CD4-positive, alpha-beta T cell treated with Interleukin-4 for 4 hours (primary cell): ENCODE results near the gene HES7.

Source experiments
- DNase-seq: peaks from one replicate; pipeline ENCODE4 v3.0.0-alpha.2; 2020

HES7 gene

DNA sequence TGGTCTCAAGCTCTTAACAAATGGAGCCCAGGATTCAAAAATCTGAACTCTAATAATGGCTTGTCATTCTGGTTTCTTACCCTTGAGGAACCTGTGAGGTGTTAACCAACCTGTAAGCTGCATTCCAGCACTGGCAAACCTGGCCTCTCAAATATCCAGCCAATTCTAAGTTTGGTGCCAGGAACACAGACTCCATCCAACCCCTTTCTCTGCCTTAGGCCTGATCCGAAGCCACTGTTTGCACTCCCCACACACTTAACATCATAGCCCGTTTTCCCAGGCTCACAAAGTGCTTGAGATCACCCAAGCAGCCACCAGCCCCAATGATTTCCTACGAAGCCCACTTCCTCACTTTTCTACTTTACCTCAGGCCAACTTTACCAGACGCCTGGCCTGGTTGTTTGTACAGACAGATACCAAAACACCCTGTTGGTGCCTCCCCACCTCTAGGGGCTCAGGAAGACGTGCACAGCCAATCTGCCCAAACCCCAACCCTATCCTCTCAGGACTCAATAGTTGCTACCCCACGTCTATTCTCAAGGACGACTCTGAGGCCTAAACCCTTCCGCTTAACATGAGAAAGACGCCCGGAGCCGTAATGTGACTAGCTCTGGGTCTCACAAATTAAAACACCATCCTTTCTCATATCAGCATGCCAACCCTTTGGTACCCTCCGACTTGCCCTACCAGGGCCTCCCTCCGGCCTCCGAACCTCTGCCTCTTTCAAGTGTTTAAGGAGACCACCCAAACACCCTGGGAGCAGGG lies 31.5 kb upstream of the HES7 start:
- no peak for DNase-seq

DNA sequence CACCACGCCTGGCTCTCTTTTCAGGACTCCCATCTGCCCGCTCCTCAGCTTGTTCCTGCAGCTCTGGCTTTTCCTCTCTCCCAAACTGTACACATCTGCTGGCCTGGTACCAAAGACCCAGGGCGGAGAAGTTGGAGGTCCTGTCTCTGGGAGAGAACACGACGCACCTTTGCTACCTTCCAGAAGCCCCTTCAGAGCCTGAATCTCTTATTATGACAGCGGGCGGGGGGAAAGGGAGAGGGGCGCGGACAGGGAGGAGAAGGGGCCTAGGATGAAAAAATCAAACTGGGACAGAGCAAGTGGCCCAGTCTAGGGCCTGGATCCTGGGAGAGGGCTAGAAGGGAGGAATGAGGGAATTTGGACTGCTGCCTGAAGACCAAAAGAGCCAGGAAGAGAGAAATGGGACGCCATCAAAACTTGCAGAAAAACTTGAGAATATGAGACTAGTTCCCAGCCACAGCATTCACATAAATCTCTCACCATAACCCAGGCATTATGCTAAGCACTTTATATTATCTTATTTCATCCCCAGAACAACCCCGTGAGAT lies 30.8 kb upstream of the HES7 start:
- no peak for DNase-seq

DNA sequence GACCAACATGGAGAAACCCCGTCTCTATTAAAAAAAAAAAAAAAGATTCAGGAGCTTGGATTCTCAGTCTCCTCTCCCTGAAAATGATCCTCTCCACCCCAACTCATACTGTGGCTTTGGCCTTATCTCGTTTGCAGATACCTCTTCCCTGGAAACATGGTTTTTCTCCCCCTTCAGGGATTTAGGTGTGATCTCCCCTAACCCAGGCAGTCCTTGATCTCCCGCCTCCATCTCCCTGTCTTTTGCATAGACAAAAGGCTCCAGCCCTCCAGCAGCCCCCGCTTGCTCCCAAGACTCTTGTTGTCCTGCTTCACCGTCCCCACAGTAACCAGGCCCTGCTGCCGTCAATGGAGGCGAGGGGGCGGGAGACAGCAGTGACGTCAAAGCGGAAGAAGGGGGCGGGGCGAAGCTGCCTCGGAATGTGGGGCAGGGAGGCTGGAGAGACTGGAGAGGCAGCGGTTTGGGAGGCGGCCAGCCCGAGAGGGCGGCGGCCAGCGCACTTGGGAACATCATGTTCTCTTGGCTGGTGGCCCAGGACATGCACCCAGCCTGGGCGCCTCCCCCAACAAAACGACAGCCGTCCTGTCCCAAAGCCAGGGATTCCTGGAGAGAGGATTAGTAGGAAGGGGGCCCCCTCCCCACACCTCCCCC lies 30.2 kb upstream of the HES7 start:
- DNase-seq, result peak; percentile 79

DNA sequence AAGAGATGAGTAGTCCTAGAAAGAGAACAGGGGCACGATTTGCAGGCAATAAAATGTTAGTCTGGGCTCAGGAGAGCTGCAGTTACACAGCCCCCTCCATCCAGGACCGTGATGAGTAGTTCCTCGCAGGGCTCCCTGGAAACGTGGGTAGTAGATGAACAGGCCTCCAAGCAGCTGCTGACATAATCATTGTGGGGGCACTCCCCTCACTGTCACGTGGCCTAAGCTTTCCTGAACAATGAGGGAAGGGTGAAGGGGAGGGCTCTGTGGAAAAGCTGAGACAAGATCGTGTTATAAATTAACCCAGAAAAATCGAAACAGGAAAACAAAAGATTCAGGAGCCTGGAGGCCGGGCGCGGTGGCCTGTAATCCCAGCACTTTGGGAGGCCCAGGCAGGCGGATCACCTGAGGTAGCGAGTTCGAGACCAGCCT lies 29.6 kb upstream of the HES7 start:
- no peak for DNase-seq

DNA sequence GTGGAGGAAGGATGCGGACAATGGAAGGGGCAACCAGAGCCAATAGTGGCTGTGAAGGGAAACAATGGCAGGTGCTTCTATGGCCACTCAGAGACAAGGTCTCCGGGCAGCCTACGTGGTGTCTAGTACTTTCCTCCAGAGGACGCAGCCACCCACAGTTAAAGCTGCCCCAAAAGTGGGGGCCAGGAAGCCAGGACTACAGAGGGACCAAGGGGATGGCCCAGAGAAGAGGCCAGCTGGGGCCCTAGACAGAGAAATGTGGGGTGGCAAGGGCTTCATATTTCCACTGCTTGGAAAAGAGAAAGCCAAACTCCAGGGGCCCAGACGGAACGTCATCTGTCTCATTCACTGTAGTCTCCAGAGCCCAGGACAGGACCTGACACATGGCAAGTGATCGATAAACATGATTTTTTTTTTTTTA lies 29.1 kb upstream of the HES7 start:
- DNase-seq, result no peak

DNA sequence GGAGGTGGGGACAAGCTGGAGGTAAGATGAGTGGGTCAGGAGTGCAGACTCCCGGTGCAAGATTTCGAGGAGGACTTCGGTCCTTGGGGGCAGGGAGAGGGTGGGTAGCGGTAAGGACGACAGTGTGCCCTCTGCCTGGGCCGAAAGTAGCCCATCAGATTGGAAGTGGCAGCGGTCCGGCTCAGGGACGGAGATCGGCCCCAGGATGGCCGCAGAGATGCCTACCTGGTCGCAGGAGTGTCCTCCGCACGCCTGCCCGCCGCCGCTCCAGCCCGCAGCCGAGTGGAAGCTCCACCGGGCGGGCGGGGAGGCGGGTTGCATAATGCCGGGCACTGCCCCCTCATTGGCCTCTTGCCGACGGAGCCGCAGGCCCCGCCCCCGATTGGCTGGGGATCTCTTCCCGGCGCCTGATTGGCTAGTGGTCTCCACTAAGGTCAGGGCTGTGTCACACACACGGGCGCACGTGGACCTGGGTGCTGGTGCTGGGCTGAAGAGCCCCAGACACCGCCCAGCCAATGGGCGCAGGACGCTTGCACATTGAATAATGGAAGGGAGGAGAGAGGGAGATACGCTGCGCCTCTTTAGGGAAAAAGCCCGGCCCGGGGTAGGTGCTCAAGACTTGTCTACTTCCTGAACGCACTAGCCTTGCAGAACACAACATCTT lies 28.3 kb upstream of the HES7 start, which contains the start of gene PER1:
Gene PER1 (minus strand): TSS at position 293 of the 664 bp plus-strand sequence. CDS start 1,698 bp downstream, outside the sequence.
- peak; percentile 90 for DNase-seq

DNA sequence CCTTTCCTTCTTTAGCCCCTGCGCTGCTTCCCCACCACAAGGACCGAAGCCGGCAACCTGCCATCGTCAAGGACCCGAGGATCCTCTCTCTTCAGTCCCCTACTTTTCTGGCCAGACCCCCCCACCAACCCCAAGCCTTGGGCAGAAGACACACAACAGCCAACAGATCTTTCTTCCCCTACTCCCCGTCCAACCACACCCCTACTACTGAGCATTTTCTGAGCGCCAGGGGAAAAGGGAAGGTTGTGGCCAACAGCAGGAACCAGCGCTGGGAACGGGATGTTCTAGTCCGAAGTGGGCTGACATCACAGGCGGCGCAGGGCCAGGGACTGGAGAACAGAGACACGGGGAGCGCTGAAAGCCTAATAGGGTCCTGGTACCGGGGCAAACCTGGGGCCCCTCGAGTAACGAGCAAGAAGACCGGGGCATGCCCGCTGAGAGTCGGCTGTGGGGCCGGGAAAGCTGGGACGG lies 27.8 kb upstream of the HES7 start:
- DNase-seq, result no peak

DNA sequence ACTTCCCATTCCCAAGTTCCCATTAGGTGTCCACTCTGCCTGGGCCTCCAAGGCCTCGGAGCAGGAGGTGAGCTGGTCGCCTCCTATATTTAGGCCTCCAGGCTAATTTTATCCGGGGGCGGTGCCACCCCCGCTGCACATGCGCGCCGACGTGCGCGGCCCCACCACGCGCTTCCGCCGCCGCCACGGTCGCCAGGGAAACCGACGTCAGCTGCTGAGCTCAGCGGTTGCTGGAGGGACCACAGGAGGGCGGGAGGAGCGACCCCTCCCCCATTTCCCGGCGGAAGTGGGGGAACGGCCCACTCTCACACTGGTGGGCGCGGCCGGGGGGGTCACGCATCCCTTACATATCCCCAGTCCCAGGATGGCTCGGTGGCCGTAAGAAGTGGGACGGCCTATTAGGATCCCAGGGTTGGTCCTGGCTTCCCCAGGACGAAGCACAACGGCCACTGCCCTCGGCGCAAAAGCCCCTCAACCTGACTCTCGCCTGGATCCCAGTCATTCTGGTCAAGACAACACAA lies 27.3 kb upstream of the HES7 start:
- DNase-seq, result peak; percentile 84

DNA sequence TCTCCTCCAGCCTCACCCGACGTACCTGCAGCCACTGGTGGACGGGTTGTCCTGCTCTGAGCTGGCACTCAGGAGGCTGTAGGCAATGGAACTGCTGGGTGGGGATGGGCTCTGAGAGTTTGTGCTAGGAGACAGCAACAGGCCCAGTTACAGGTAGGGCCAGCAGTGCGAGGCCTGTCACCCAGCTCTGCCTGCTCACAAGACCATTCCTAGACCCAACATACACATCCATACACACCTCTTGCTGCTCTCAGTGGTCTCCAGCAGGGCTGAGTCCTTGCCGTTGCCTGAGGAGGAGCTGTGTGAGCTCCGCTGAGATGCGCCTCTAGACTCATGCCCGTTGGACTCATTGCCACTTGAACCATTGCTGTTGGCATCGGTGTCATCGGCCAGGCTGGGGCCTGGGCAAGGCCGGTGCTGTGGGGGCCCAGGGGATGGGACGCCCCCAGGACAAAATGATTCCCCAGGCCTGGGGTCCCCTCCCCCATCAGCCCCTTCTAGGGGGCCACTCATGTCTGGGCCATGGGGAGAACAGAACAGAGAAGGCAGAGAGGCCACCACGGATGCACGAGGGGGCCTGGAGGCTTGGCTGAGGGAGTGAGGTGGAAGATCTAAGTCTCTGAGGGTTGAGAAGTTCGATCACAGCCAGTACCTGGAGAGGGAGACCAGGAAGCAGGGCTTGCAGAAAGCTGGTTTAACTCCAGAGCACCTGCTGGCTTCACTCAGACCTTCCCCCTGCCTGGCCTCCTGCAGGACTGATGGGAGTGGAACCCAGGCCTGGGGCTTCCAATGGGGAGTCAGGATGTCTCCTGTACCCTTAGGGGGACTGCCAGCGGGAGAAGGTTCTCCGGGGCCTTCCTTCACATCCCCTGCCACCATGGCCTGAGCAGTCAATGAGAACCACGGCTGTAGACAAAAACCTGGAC lies 26.6 kb upstream of the HES7 start:
- DNase-seq, result no peak

DNA sequence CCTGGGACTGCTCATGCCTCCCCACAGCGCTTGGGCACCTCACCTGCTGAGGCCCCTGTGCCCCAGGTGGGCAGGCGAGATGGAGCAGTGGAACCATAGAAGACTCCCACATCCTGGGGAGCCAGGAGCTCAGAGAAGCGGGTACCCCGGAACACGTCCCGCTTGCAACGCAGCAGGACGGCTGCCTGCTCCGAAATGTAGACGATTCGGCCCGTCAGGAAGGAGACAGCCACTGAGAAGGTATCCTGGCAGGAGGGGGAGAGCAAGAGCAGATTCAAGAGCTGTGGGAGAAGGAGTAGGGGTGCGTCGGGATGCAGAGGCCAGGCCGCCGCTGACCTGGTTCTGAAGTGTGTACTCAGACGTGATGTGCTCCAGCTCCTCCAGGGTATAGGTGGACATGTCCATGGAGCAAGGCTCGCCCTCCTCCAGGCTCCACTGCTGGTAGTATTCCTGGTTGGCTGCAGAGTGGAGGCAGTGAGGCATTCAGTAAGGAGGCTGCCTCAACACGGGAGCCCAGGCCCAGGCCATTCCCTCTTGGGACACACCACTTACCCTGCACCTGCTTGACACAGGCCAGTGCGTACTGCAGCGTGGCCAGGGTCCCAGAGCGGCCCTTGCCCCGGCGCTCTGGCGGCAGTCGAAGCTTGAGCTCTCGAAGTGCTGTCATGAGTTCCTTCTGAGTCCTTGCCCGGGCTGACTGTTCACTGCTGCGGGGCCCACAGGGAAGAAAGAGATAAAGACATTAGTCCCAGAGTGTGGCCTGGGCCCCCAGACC lies 25.7 kb upstream of the HES7 start:
- DNase-seq, result no peak

DNA sequence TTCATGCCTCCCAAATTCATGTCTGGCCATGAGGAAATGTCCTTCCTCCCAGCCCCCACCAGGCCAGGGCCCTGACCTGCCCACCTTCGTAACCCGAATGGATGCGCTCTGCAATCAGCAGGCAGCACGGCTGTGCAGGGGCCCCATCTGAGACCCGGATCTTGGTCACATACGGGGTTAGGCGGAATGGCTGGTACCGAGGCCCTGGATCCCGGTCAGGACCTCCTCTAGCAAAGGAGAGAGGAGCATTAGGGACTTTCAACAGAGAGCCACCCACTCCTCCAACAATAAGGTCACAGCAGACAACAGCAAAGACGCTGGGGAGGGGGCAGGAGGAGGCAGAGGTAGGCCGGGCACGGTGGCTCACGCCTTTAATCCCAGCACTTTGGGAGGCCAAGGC lies 24.7 kb upstream of the HES7 start:
- no peak for DNase-seq

DNA sequence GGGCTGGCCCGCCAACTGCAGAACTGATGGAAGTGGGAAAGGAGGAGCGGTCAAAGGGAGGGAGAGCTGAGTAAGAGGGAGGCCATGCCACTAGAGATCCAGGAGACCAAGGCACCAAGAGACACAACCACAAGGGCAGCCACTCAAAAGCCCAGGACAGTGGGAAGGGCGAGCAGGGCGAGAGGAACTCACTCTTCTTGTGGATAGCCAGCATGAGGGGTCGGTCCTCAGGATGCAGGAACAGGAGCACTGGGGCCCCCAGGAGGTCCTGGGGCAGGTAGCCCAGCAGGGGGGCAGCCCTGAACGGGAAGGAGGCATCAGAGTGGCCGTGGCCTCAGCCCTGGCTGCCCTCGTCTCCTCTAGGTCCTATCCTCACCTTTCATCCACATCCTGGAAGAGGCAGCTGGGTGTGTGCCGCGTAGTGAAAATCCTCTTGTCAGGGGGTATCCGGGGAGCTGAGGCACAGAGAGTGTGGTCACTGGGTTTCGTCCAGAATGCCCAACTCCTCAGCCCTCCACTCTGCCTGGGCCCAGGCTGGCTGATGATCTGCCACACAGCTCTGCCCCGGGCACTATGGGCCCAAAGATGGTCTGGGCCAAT lies 24.0 kb upstream of the HES7 start:
- DNase-seq, result no peak

DNA sequence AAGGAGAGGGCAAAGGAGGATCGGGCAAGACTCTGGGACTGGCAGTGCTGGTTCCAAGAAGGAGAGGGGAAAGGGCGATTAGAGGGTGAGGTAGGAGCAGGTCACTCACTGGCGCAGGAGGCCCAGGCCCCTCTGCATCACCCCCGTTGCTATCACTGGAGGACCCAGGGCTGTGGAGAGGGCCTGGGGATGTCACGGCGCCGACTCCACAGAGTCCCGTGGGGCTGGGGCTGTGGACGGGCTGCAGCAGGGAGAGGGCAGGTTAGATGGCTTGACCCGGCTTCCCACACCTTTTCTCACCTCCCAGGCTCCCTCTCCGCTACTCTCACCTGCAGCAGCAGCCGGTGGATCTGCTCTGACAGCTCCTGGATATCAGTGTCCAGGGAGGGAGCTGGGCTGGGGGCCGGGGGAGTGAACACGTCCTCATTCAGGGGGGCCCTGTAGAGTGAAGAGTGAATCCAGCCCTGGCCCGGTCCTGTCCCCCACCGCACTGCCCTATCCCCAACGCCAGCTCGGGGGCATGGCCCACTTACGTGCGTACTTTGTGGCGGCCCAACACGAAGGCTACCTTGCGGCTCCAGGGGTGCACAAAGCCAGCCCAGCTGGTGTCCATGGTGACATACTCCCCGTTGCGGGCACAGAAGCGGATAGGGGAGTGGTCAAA lies 23.4 kb upstream of the HES7 start:
- no peak for DNase-seq

DNA sequence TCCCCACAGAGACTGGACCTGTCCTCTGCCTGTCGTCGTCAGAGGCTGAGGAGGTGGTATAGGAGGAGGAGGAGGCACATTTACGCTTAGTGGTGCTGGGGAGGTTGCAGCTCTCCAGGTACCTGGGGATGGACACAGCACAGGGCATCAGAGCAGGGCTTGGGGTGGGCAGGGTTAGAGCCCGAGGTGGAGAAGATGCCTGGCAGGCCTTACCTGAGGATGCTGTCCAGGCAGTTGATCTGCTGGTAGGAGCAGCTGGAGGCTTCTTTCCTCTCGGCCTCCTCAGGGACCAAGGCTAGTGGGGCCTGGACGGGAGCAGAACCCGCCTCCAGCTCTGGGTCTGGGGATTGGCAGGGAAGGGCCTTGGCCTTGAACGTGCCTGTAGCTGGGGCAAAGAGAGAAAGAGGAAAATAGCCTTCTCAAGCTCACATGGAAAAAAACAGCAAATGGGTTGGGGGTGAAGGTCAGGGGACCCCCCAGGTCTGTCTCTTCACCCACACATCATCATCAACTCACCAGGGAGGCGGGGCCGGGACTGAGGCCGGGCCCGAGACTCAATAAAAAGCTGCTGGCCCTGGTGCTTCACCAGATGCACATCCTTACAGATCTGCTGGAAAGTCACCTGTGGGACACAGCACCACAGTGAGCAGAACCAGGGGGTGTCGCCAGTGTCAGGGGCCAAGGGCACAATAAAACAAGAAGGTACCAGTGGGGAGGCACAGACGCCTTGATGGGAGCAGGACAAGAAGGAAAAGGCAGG lies 22.7 kb upstream of the HES7 start:
- DNase-seq, result no peak

DNA sequence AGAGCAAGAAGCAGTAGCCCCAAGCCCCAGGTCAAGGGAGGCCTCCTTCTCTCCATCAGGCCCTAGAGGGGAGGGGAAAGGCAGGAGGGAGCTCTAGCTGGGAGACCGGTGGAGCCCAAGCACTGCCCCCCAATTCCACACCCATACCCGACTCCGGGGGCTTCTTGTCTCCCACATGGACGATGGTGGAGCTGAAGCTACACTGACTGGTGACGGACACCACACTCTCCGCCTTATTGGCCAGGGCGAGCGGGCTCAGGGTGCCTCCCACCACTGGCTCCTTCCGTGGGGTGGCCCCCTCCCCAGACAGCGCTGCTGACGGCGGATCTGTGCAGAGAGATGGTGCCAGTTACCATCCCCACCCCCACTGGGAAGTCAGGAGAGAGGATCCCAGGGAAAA lies 21.9 kb upstream of the HES7 start:
- DNase-seq, result no peak

DNA sequence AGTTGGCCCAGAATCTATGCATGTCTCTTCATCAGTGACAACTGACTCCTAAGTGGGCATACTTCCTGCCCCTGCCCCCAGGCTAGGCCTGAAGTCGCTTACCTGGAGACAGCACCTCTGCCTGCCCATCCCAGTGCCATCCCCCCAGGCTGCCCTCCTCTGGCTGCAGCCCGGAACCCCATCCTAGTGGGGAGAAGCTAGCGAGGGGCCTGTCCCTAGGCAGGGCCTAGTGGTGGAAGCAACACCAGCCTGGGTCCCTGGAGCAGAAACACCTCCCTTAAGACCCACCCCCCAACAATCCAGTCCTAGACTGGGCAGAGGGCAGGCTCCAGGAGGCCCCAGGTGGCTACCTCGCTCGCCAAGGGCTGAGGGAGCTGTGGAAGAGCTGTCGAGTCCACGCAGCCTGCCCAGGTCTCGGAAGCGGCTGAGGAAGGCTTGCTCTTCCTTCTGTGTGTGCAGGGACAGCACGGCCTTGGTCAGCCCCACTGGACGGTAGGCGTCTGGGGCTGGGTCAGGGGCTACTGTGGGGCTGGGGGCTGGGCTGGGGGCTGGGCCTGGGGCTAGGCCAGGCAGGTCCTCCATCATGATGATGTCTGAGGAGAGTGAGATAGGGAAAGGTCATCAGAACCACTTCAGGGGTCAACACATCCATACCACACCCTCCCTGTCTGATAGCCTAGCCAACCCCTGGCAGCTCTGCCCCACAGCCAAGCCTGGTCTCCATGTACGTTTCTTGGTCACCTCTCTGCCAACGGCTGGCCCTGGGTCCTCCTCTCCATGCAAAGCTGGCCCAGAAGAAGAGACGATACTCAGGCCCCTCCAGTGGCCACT lies 20.7 kb upstream of the HES7 start:
- DNase-seq, result no peak

DNA sequence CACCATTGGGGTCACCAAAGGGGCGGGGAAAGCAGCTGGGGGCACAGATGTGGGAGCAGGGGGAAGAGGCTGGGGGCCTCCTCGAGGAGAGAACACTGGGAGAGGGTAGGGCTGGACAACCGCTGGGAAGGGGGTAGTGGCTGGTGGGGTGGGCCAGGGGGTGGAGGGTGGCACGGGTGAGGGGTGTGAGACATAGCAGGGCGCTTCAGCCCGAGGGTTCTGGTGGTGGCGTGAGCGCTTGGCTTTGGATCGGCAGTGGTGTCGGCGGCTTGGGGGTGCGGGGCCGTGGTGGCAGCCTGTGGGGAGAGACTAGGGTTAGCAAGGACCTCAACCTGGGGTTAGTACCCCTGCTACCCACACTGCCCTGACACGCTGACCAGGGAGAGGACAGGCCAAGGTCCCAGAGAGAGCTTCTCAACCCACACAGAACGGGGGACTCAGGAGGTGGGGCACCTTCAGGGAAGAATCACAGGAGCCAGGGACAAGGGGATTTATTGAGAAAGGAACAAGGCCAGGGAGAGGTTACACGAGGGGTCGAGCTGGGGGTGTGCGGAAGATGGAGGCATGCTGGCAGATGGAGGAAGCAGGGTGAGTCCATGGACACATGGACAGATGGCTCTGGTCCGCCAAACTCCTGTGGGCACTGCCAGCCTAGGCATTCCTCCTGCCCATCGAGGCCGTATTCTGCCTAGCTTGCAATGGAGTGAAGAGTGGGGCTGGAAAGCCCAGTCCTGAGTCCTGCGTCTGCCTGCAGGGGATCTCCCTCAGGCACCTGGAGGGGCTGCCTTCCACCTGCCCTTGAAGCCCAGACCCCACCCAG lies 19.9 kb upstream of the HES7 start:
- DNase-seq, result no peak
